ENCODE results near the gene MACROD2. TPM values are rescaled to one million over a fixed set of nuclear protein-coding genes. Genes with fewer than 3 reads are reported as not detected.

The MACROD2 gene
- total RNA-seq, 1 experiment from 2014 or later, result 3.7 TPM

GRCh38 chr20:14617123-14617522, 621.8 kb downstream of the MACROD2 start:
- POLR2A ChIA-PET, result no interaction called here

More at GRCh38 chr20:14617123-14617522, 621.8 kb downstream of the MACROD2 start:
- no peaks in the 10 kb centered on the region for H3K36me3 ChIP-seq (ENCODE audit: control insufficient read depth in 1 of 2, insufficient read depth in 2 of 2, low read length in 2 of 2)
- TF ChIP-seq REST (IDR thresholded peaks at IDR 0.05; ENCODE audit: low read depth), result no peak
- no peak for TF ChIP-seq ZFX (IDR thresholded peaks at IDR 0.05)
- TF ChIP-seq JUND (IDR thresholded peaks at IDR 0.05), result no peak
- TF ChIP-seq CEBPB (IDR thresholded peaks at IDR 0.05; ENCODE audit: low read depth), result no peak
- no peak for TF ChIP-seq CBX3 (IDR thresholded peaks at IDR 0.05; ENCODE audit: low read depth)
- TF ChIP-seq ZBTB33 (IDR thresholded peaks at IDR 0.05; ENCODE audit: extremely low read depth, insufficient replicate concordance, low read length), result no peak
- TF ChIP-seq ZNF274 (IDR thresholded peaks at IDR 0.05; ENCODE audit: low read depth, low read length), result no peak
- TF ChIP-seq YY1 (IDR thresholded peaks at IDR 0.05; ENCODE audit: extremely low read depth, insufficient replicate concordance, low read depth, low read length), result no peak
- no peak for TF ChIP-seq SIN3A (IDR thresholded peaks at IDR 0.05; ENCODE audit: low read depth)
- no peak for TF ChIP-seq EGR1 (IDR thresholded peaks at IDR 0.05; ENCODE audit: low read depth)
- no peak for TF ChIP-seq ELF1 (IDR thresholded peaks at IDR 0.05; ENCODE audit: borderline replicate concordance, low read depth)
- TF ChIP-seq SRF (IDR thresholded peaks at IDR 0.05; ENCODE audit: low read depth), result no peak
- TF ChIP-seq CTCF (IDR thresholded peaks at IDR 0.05 in 2 of 3, conservative IDR thresholded peaks at IDR 0.05 in 1 of 3; ENCODE audit: borderline replicate concordance in 1 of 3, insufficient read depth in 1 of 3, low read depth in 2 of 3, low read length in 2 of 3), result no peak
- no peak for TF ChIP-seq EZH2phosphoT487 (IDR thresholded peaks at IDR 0.05; ENCODE audit: borderline replicate concordance)
- TF ChIP-seq TCF7L2 (IDR thresholded peaks at IDR 0.05; ENCODE audit: borderline replicate concordance, extremely low read depth, insufficient read depth, insufficient read length), result no peak
- TF ChIP-seq SP1 (IDR thresholded peaks at IDR 0.05; ENCODE audit: low read depth), result no peak
- no peak for TF ChIP-seq POLR2AphosphoS5 (IDR thresholded peaks at IDR 0.05; ENCODE audit: low read depth, low read length)
- TF ChIP-seq FOSL1 (IDR thresholded peaks at IDR 0.05; ENCODE audit: low read depth), result no peak
- H3K4me3 ChIP-seq (replicated peaks in 1 of 2; ENCODE audit: low read depth in 1 of 2, low read length in 2 of 2), result no peak overlapping the region
- intact Hi-C loops (cut with micrococcal nuclease), result no loop called here
- ATAC-seq (no peak), DNase-seq (ENCODE audit: low read depth, low spot score) (no peak)
- CTCF ChIA-PET, result no interaction called here
- no peaks in the 10 kb centered on the region for H3K79me2 ChIP-seq (ENCODE audit: insufficient read depth, low read length)
- H3K4me2 ChIP-seq (ENCODE audit: low read length), result no peak overlapping the region
- no TSS peak for BruUV-seq (replicated peaks)
- no peak overlapping the region for H3K9ac ChIP-seq (ENCODE audit: low read length)
- no peaks in the 10 kb centered on the region for H4K20me1 ChIP-seq (ENCODE audit: insufficient read depth)
- H3K27me3 ChIP-seq (ENCODE audit: insufficient read depth, low read length), result no peaks in the 10 kb centered on the region
- no peaks in the 10 kb centered on the region for H3K4me1 ChIP-seq (ENCODE audit: control insufficient read depth in 1 of 2, insufficient read depth in 2 of 2, low read length in 2 of 2)
- H3K9me3 ChIP-seq (ENCODE audit: control insufficient read depth in 1 of 2, insufficient read depth in 1 of 2, low read depth in 1 of 2, low read length in 2 of 2), result no peaks in the 10 kb centered on the region
- H2AFZ ChIP-seq (ENCODE audit: low read depth, low read length, poor library complexity, severe bottlenecking), result no peak overlapping the region
- H3K9me2 ChIP-seq (ENCODE audit: insufficient read depth), result no peaks in the 10 kb centered on the region
- RAD21 ChIA-PET (ENCODE audit: low non-redundant PET in 1 of 2, low total read pairs in 2 of 2, uncharacterized antibody in 2 of 2, unreplicated experiment in 2 of 2), result no interaction called here
- no peak overlapping the region for H3K27ac ChIP-seq (ENCODE audit: low read depth, low read length)

All from HCT116 (cell line).